ENCODE data around the gene SMURF1. TPM values are rescaled to one million over a fixed set of nuclear protein-coding genes. Genes with fewer than 3 reads are reported as not detected.

SMURF1 gene
- polyA plus RNA-seq, 4 donors: 15.7 to 18.4 (median 16.4) TPM

GRCh38 chr7:99011341-99011705, 132.6 kb downstream of the SMURF1 start:
- no peak for DNase-seq (ENCODE audit: low read depth in 4 of 4, low spot score in 3 of 4)

- DNase-seq (ENCODE audit: low read depth in 4 of 4, low spot score in 3 of 4): no peak
Measured at GRCh38 chr7:99010281-99010680, 133.6 kb downstream of the SMURF1 start.

- DNase-seq (ENCODE audit: low read depth in 4 of 4, low spot score in 3 of 4): no peak
Measured at GRCh38 chr7:99008921-99009530, 134.9 kb downstream of the SMURF1 start.

DNA sequence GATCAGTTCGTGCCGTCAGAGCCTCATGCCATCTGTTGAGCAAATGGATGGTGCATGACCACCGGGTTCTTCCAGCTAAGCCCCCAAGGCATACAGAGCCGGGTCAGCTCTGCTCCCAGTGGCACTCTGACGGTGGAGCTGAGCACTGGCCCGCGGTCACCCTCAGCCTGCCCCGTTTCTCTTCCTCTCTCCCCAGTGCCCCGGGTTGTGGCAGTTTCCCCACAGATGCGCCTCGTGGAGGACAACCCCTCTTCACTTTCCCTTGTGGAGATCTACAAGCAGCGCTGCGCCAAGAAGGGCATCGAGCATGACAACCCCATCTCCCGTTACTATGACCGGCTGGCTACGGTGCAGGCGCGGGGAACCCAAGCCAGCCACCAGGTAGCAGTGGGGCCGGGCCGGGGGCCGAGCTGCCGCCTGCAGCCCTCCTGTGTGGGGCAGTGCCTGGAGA, 135.7 kb downstream of the SMURF1 start:
- DNase-seq (ENCODE audit: low read depth in 4 of 4, low spot score in 3 of 4): no peak

DNA sequence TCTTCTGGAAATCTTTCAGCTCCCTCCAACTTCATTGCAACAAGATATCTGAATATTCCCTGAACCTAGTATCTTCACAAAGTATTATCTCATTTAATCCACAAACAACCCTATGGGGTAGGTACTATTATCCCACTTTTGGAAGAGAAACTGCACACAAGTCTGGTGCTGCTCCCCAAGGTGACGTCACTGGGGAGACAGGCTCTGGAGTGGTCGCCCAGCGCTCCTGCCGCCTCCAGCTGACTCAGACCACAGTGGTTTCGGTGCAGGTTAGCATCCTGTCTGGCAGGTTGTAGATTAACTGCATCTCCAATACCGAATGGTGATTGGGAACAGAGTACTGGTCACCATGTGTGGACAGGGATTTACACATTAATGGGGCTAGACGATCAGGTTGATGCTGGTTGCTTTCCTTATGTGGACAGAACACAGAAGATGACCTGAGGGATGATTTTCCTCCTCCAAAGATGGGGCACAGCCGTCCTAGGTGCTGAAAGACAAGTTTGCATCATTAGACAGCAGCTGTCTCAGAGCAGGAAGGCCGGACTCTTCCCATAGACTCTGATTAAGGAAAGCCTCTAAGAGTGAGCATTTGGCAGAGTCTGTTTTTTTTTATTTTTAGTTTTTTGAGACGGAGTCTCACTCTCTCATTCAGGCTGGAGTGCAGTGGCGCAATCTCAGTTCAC, 137.0 kb downstream of the SMURF1 start:
- no peak for DNase-seq (ENCODE audit: low read depth in 4 of 4, low spot score in 3 of 4)

DNA sequence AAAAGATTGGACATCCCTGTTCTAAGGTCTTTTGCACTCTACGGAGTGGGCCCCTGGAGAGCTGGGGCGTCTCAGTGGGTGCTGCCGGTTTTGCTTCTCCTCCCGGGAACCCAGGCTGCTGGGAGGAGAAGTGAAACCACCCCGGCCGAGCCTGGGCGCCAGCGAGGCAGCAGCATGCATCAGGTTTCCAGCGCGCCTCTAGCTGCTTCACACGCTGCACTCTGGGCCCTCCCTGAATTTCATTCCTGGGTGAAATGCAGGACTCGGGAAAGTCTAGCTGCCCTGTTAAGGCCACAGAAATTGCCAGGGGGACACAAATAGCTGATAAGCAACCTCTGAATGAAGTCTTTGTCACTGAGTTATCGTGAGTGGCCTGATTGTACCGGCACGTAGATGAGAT, 138.1 kb downstream of the SMURF1 start:
- DNase-seq (ENCODE audit: low read depth in 4 of 4, low spot score in 3 of 4): no peak

- DNase-seq (ENCODE audit: low read depth in 4 of 4, low spot score in 3 of 4): no peak
Measured at GRCh38 chr7:99004781-99005500, 139.0 kb downstream of the SMURF1 start.

DNA sequence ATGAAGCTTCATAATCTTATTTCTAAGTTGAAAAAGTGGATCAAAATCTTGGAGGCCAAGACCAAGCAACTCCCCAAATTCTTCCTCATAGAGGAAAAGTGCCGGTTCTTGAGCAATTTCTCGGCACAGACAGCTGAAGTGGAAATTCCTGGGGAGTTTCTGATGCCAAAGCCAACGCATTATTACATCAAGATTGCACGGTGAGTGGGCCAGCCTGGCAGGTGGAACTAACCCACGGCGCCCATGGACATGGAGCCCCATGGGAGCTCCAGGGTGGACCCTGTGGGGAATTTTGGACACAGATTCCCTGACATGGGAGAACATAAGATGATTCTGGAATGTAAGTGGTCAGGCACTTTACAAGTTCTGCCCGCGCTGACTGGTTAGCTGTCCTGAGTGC, 139.7 kb downstream of the SMURF1 start:
- no peak for DNase-seq (ENCODE audit: low read depth in 4 of 4, low spot score in 3 of 4)

- no peak for DNase-seq (ENCODE audit: low read depth in 4 of 4, low spot score in 3 of 4)
Measured at GRCh38 chr7:99003419-99003818, 140.5 kb downstream of the SMURF1 start.

DNA sequence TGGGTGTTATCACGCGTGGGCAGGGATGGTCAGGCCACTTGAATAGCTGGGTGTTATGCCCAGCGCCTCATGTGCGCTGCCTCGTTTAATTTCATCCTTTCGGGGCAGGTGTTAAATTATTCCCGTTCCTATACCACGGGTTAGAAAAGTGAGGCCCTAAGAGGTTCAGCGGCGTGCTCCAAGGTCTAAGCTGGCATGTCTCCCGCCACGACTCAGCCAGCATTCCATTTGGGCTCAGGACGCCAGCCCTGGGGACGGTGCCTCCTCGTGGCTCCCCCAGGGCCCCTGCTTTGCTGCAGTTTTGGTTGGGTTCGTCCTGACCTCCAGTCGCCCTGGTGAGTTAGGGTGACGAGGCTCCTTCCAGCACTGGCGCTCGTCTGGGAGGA, 141.1 kb downstream of the SMURF1 start:
- DNase-seq (ENCODE audit: low read depth in 4 of 4, low spot score in 3 of 4): no peak

GRCh38 chr7:99002148-99002826, 141.6 kb downstream of the SMURF1 start:
- no peak for DNase-seq (ENCODE audit: low read depth in 4 of 4, low spot score in 3 of 4)

DNA sequence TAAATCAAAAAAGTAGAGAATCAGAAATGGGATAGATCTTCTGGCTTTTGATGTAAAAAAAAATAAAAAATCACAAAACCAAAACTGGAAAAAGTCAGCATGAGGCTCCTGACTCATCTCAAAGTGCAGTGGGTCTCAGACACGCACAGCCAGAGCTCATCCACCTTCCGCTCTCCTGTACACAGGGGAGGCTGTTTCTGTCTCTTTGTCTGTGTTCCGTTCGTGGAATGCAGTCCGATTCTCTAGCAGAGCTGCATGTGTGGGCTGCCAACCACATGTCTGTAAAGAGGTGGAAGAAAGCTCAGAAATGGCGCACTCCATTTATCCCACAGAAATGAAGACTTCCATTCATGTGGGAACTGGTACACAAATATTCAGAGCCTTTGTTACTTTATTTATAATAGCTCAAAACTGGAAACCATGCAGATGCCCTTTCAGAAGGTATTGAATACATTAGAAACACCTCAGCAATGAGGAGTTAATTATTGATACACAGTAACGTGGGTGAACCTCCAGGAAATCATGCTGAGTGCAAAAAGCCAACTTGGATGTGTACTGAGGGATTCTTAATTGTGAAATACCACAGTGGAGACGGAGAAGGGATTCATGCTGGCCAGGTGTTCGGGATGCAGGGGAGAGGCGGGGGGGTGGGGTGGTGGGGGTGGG, 142.3 kb downstream of the SMURF1 start:
- DNase-seq (ENCODE audit: low read depth in 4 of 4, low spot score in 3 of 4): no peak

- DNase-seq (ENCODE audit: low read depth in 4 of 4, low spot score in 3 of 4): no peak
Measured at GRCh38 chr7:99000904-99001465, 142.9 kb downstream of the SMURF1 start.

DNA sequence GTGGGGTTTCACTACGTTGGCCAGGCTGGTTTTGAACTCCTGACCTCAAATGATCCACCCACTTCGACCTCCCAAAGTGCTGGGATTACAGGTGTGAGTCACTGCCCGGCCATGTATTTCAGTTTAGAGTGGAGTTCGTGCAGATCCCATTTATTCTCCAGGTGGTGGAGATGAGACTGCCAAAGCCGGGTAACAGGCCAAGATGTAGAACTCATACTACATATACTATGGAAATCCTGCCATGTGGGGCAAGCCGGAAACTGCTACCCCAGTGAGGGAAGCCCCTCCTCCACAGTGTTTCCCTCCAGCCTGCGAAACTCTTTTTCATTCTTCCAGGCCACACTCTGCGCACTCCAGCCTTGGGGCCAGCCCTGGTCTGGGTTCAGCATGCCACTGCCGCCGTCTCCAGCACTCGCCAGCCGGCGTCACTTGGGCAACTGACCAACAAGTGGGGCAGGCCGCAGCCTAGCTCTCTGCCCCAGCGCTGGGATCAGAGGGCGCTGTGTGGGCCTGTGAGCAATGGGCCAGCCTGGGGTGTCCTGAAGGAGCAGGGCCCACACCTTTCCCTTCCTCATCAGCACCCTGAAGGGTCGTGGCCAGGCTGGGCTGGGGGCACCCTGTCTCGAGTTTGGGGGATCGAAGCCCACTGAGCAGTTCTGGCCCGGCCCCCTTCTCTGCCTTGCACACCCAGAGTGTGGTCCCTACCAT, 143.6 kb downstream of the SMURF1 start:
- no peak for DNase-seq (ENCODE audit: low read depth in 4 of 4, low spot score in 3 of 4)

DNA sequence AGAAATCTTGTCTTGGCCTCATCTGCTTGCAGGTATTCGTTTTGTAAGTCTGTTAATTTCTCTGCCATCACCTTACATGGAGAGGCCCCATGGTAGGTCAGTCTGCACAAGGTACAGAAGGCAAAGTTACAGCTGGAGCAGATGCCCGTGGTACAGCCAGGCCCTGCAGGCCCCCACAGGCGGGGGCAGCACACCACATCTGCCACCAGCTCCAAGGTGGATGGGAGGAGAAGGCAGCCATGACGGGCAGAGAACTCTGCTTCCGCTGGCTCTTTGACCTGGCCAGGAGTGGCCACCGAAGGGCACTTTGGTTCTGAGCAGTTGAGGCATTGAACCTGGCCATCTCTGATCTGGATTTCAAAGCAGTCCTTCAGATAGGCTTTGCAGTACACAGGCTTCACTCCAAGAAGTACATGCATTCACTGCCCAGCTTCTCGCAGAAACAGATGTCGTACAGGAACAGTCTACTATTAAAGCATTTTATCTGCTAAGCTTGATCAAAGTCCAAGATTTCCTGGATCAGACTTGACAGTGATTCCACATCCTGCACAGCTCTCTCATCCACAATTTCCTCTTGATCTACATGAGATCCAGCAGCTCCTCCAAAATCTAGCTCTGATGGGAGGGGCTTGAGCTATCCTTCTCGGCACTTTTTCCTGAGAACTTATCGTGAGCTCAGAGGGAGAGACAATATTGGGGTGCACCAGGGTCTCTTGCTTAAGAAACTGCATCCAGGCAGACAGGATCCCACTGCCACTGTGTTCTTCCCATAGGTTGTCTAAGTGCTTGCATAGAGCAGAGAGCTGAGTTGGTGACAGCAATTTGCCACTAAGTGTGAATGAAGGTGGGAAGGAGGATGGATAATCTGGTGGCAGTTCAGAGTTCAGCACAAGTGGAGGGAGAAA, 144.8 kb downstream of the SMURF1 start:
- DNase-seq (ENCODE audit: low read depth in 4 of 4, low spot score in 3 of 4): no peak

DNA sequence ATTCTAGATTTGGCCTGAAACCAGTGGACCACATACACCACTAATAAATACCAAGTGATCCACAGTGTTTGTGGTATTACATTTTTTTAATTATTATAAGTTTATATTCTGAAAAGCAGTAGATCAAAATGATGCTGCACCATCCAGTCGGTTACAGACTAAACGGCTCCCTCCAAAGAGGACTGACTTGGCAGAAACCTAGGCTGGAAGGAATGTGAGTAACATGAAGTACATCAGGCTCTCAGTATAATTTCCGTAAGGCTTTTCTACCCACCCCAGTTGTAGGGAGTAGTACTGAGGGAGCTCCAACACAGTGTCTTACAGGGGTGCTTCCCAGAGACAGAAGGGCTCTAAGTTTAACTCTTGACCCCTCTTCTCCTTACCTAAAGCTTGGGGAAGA, 146.1 kb downstream of the SMURF1 start:
- DNase-seq (ENCODE audit: low read depth in 4 of 4, low spot score in 3 of 4): no peak

DNA sequence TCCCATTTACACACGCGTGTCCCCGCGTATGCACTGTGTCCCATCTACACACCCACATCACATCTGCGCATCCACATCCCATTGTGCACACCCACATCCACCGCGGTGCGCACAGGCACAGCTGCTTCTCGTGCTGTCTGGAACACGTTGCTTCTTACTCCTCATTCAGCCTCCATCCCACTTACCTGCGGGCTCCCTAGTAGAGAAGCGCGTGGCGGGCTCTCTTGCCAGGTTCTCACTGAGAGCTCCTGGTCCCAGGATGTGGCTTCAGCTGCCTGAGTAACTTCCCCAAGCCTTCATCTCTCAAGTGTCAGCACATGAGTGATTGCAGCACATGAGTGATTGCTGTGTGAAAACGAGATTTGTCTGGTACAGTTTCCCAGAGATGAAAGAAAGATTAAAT, 147.8 kb downstream of the SMURF1 start:
- DNase-seq (ENCODE audit: low read depth in 4 of 4, low spot score in 3 of 4): no peak

DNA sequence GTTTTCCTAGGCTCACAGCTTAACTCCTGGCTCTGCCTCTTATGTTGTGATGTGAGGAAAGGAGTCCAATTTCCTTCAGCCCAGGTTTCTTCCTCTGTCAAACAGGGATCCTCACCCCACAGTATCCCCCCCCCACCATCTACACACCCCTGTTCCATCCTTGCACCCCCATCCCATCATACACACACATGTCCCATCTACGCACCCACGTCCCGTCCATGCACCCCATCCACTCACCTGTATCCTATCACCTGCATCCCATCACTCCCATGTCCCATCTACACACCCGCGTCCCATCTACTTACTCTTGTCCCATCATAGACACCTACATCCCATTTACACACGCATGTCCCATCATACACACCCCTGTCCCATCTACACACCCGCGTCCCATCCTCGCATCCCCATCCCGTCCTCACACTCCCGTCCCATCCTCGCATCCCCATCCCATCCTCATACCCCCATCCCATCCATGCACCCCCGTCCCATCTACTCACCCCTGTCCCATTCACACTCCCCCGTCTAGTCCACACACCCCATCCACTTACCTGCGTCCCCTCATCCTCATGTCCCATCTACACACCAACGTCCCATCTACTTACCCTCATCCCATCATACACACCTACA, 148.3 kb downstream of the SMURF1 start:
- no peak for DNase-seq (ENCODE audit: low read depth in 4 of 4, low spot score in 3 of 4)

All from right renal pelvis (tissue), 4 donors.